Smooth muscle cell (in vitro differentiated cells): ENCODE measurements around the gene CD1B. TPM values are rescaled to one million over a fixed set of nuclear protein-coding genes. Genes with fewer than 3 reads are reported as not detected.
"Not testable (repeated sequence)": the region's sequence is repeated elsewhere in the genome, so short reads cannot be mapped to it uniquely, and the experiment has no call there.

Experiments used
- DNase-seq: peaks from one replicate; lab custom pipeline; 2025; ENCODE audit not compliant: unreplicated experiment; lab: John Stamatoyannopoulos, UW
- H2AFZ ChIP-seq: fragments of 200-600 bp; sonication (generic); 2 replicates; pipeline ENCODE4 v1.6.0; 2016; ENCODE audit warnings: antibody characterized with exemption, low read depth, mild to moderate bottlenecking
- H3F3A ChIP-seq: fragments of 200-600 bp; sonication (generic); 2 replicates; pipeline ENCODE4 v1.6.0; 2017; ENCODE audit warnings: antibody characterized with exemption, low read depth
- H3K27ac ChIP-seq: fragments of 200-600 bp; sonication (generic); 2 replicates; pipeline ENCODE4 v1.5.1; 2016; ENCODE audit warnings: low read depth, mild to moderate bottlenecking
- H3K27me3 ChIP-seq: fragments of 200-600 bp; sonication (generic); 2 replicates; pipeline ENCODE4 v1.6.1; 2016; ENCODE audit warnings: low read depth, mild to moderate bottlenecking
- H3K36me3 ChIP-seq: fragments of 200-600 bp; sonication (generic); 2 replicates; pipeline ENCODE4 v1.5.1; 2016; ENCODE audit warnings: low read depth
- H3K4me1 ChIP-seq: fragments of 200-600 bp; sonication (generic); 2 replicates; pipeline ENCODE4 v1.5.1; 2016; ENCODE audit warnings: low read depth
- H3K4me2 ChIP-seq: fragments of 200-600 bp; sonication (generic); 2 replicates; pipeline ENCODE4 v1.6.0; 2016; ENCODE audit warnings: mild to moderate bottlenecking
- H3K4me3 ChIP-seq: fragments of 200-600 bp; sonication (generic); 2 replicates; pipeline ENCODE4 v1.5.1; 2016; ENCODE audit warnings: mild to moderate bottlenecking
- H3K79me2 ChIP-seq: fragments of 200-600 bp; sonication (generic); 2 replicates; pipeline ENCODE4 v1.6.0; 2016; ENCODE audit warnings: low read depth, mild to moderate bottlenecking
- H3K9ac ChIP-seq: fragments of 200-600 bp; sonication (generic); 2 replicates; pipeline ENCODE4 v1.6.0; 2016; ENCODE audit warnings: low read depth
- H3K9me3 ChIP-seq: fragments of 200-600 bp; sonication (generic); replicated peaks from 2 replicates; pipeline ENCODE4 v1.5.1; 2016; ENCODE audit warnings: low read depth
- H4K20me1 ChIP-seq: fragments of 200-600 bp; sonication (generic); 2 replicates; pipeline ENCODE4 v1.6.0; 2016; ENCODE audit warnings: low read depth
- WGBS: methylation state at CpG from one replicate; pipeline ENCODE4 v1.1.7; 2016; ENCODE audit warnings: low lambda C conversion rate; 5-methylcytosine and 5-hydroxymethylcytosine counted together
- polyA plus RNA-seq: library from polyadenylated mRNA; unstranded; fragments of >200 nt; fragmentation: Nextera tagmentation; extraction: Ambion mirVana; gene quantifications from 2 replicates; pipeline ENCODE4 v1.2.1, GENCODE V29; 2016
- total RNA-seq: library from RNA; depleted of rRNA; stranded (reverse); fragments of >200 nt; gene quantifications from 2 replicates; pipeline ENCODE4 v1.2.3, GENCODE V29; 2014
- TF ChIP-seq, protein P1 (sequence below): fragments of 200-600 bp; sonication (generic); IDR thresholded peaks from 2 replicates; pipeline ENCODE4 v1.5.1; 2017; ENCODE audit warnings: borderline replicate concordance, mild to moderate bottlenecking, antibody characterized with exemption; ENCODE audit not compliant: insufficient read depth, poor library complexity, severe bottlenecking

The CD1B gene
- not detected in 2 replicates for total RNA-seq
- polyA plus RNA-seq = not detected in 2 replicates

- Histone ChIP-seq H3K27ac (no peak within 1 kb of the TSS), H2AFZ (no peak within 1 kb of the TSS), H3K4me2 (no peak within 1 kb of the TSS), H3K9me3 (no peaks in the 10 kb centered on the region), H3K79me2 (no peaks in the 10 kb centered on the region), H3K4me3 (no peak within 1 kb of the TSS), H3K27me3 (no peaks in the 10 kb centered on the region), H3K4me1 (no peaks in the 10 kb centered on the region), H4K20me1 (no peaks in the 10 kb centered on the region), H3F3A (no peaks in the 10 kb centered on the region), H3K9ac (no peak within 1 kb of the TSS), H3K36me3 (no peaks in the 10 kb centered on the region)
- DNase-seq = no peak
- 85% methylated on average over 2 of the region's 2 CpGs for WGBS
- TF ChIP-seq, protein P1, sequence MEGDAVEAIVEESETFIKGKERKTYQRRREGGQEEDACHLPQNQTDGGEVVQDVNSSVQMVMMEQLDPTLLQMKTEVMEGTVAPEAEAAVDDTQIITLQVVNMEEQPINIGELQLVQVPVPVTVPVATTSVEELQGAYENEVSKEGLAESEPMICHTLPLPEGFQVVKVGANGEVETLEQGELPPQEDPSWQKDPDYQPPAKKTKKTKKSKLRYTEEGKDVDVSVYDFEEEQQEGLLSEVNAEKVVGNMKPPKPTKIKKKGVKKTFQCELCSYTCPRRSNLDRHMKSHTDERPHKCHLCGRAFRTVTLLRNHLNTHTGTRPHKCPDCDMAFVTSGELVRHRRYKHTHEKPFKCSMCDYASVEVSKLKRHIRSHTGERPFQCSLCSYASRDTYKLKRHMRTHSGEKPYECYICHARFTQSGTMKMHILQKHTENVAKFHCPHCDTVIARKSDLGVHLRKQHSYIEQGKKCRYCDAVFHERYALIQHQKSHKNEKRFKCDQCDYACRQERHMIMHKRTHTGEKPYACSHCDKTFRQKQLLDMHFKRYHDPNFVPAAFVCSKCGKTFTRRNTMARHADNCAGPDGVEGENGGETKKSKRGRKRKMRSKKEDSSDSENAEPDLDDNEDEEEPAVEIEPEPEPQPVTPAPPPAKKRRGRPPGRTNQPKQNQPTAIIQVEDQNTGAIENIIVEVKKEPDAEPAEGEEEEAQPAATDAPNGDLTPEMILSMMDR = no peak
Observed at GRCh38 chr1:158331481-158332150, at the start of gene CD1B. Gene CD1B, minus strand, starts transcription at chr1:158331531. Its CDS starts 108 bp downstream, at chr1:158331423.

DNA sequence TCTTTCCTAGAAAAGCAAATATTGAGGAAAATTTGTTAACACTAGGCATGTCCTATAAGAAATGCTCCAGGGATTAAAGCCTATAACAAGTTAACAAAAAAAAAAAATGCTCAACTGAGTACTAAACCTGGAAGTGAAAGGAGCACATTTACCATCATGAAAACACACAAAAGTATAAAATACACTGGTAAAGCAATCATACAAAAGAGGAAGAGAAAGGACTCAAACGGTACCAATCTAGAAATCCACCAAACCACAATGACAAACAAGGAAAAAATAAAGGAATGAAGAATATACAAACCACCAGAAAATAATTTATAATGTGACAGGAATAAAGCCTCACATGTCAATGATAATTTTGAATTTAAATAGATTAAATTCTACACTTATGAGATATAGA is 43.5 kb upstream of the CD1B start:
- Histone ChIP-seq H3K4me3 (no peak overlapping the region), H2AFZ (no peak overlapping the region), H4K20me1 (no peaks in the 10 kb centered on the region), H3K9me3 (no peaks in the 10 kb centered on the region), H3F3A (no peaks in the 10 kb centered on the region), H3K27ac (no peak overlapping the region), H3K36me3 (no peaks in the 10 kb centered on the region), H3K4me1 (no peaks in the 10 kb centered on the region), H3K79me2 (no peaks in the 10 kb centered on the region), H3K9ac (no peak overlapping the region), H3K27me3 (no peaks in the 10 kb centered on the region), H3K4me2 (no peak overlapping the region)
- TF ChIP-seq, protein P1 = no peak
- 77% methylated on average over 1 of the region's 1 CpG for WGBS
- no peak for DNase-seq

- H2AFZ ChIP-seq, H3K36me3 ChIP-seq, DNase-seq, H3K9ac ChIP-seq, H3K27ac ChIP-seq, H3K4me1 ChIP-seq, H3K79me2 ChIP-seq, H3K4me2 ChIP-seq, H3K9me3 ChIP-seq, H3K27me3 ChIP-seq, H4K20me1 ChIP-seq, H3K4me3 ChIP-seq, H3F3A ChIP-seq: not testable (repeated sequence)
- WGBS = 92% methylated on average over 22 of the region's 25 CpGs
Observed at GRCh38 chr1:158374101-158374500, 42.8 kb upstream of the CD1B start.

- Histone ChIP-seq H3K27me3 (no peaks in the 10 kb centered on the region), H3F3A (no peaks in the 10 kb centered on the region), H3K36me3 (no peaks in the 10 kb centered on the region), H3K4me1 (no peaks in the 10 kb centered on the region), H4K20me1 (no peaks in the 10 kb centered on the region), H3K9ac (no peak overlapping the region), H3K4me3 (no peak overlapping the region), H2AFZ (no peak overlapping the region), H3K27ac (no peak overlapping the region), H3K9me3 (no peaks in the 10 kb centered on the region), H3K4me2 (no peak overlapping the region), H3K79me2 (no peaks in the 10 kb centered on the region)
- no peak for DNase-seq
- WGBS = 76% methylated on average over 6 of the region's 6 CpGs
- TF ChIP-seq, protein P1 = no peak
Observed at GRCh38 chr1:158371188-158371953, 40.0 kb upstream of the CD1B start.
